ENCODE measurements around the gene SELL.
"Not testable (repeated sequence)": the region's sequence is repeated elsewhere in the genome, so short reads cannot be mapped to it uniquely, and the experiment has no call there.

SELL gene

DNA sequence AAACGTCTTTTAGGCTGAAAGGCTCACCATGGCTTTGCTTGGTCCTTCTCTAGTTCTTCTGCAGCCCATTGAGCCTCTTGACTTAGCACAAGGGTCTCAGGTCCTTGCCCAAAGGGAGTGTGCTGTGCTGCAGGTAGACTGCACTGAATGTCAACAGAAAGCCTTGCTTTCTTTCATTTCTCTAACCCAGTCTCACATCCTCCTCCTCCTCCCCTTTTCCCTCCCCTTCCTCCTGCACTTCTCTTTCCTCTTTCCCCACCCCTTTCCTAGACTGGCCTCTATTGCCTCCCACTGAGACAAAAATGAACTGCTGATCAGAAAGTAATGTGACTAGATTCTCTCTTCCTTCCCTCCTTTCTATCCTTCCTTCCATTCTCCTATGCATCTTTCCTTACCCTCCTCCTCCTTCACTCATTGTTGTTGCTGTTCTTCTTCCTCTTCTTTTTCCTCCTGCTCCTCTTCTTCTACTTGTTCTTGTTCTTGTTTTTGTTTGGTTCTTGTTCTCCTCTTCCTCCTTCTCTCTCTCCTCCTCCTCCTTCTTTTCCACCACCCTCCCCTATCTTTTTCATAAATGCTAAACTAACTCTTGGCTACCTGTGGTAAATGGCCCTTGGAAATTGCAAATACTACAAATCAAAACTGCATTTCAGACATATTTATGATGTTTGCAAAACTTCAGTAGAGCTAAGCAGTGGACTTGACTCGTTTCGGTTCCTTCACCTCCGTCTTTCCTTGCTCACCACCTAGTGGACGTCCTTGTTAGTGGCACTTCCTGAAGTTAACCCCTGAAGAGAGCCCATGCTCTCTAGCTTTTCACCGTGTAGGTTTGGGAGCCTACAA is at the start of gene SELL:
TSS of gene SELL (minus strand) at position 152 of the 840 bp plus-strand sequence. CDS start at position 30, 122 bp downstream.
- DNase-seq (ENCODE audit: low read depth), result peak; percentile 51

DNA sequence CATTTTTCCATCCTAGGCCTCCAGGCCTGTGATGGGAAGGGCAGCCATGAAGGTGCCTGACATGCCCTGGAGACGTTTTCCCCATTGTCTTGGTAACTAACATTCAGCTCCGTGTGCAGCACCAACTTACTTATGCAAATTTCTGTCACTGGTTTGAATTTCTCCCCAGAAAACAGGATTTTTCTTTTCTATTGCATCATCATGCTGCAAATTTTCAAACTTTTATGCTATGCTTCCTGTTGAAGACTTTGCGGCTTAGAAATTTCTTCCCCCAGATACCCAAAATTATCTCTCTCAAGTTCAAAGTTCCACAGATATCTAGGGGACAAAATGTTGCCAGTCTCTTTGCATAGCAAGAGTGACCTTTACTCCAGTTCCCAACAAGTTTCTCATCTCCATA is 47.6 kb upstream of the SELL start:
- no peak for DNase-seq (ENCODE audit: low read depth)

DNA sequence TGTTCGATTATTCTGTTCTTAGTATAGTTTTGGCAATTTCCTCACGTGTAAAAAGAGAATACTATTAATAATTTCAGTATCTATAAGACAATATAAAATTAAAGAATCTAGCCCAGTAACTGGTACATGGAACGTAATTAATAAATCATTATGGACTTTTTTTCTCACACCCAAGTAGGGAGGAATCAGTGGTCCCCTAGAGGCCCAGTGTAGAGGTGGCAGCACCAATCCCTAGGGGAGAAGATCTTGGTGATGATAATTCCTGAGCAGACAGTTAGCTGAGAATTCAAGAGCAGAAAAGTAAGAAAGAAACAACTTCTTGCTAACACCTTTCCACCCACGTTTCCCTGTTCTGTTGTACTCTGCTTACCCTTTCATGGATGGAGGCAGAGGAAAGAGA is 42.1 kb upstream of the SELL start:
- DNase-seq (ENCODE audit: low read depth), result no peak

DNA sequence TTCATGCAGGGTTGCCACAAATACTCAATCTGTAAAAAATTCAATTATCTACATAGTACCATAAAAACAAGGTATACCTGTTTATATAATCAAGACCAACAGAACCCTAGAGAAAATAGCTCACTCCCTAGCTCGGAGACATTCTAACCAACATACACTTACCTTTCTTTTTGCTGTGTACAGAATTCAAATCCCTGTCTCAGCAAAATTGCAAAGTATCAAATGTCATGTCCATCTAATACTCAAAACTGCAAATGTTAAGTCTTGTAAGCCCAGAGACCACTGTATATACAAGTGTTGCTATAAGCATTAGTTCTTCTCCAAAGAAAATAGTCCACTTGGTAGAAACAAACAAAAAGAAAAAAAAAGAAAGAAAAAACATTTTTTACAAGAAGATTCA is 38.6 kb upstream of the SELL start:
- no peak for DNase-seq (ENCODE audit: low read depth)

DNA sequence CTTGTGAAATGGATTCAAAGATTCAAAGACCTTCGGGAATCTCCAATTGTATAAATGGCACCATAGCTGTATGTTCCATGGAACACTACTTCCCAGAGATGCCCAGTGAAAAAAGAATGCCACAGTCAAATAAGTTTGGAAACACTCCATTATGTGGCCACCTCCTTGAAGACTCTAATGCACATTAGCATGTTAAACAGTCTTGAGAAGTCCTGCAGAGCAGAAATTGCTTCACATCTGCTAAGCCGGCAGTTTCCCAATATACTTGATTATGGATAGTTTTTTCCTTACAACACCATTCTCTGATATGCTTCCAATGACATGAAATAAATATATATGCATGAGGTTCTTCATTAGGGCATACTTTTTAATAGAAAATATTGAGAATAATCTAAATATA is 35.1 kb upstream of the SELL start:
- DNase-seq (ENCODE audit: low read depth), result no peak

DNA sequence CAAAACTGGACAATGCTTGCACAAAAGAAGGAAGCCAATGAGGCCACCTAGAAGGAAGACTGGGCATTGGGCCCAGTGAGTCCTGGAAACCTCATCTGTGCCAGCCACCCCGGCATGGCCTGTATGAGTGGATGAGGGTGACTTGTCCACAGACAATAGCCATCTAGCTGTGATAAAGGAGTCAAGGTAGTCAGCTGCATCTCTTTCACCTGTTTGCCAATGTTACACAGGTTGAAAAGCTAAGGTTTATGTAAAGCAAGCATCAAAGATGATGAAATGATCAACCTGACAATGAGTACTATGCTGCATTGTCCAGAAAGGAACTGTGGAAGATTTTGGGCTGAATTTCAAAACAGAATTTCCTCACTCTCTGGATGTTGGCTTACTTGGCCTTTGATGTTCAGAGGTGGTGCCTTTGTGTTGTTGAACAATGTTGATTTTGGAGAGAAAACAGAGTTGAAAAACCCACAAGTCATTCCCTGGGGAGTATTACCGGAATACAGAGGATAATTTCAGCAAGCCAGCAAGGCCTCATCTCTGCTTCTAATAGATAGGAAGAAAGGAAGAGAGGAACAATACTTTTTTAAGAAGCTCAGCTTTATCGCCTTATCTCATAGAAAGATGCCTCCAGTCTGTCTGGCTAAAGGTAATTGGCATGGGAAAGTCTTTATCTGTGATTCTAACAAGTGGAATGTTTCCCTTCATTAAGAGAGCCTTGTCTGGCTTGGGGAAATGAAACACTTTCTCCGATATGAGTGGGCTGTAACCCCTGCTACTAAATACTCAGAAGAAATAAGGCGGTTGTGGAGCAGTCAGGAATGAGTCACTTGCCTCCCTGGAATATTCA is 33.8 kb upstream of the SELL start:
- DNase-seq (ENCODE audit: low read depth), result no peak

DNA sequence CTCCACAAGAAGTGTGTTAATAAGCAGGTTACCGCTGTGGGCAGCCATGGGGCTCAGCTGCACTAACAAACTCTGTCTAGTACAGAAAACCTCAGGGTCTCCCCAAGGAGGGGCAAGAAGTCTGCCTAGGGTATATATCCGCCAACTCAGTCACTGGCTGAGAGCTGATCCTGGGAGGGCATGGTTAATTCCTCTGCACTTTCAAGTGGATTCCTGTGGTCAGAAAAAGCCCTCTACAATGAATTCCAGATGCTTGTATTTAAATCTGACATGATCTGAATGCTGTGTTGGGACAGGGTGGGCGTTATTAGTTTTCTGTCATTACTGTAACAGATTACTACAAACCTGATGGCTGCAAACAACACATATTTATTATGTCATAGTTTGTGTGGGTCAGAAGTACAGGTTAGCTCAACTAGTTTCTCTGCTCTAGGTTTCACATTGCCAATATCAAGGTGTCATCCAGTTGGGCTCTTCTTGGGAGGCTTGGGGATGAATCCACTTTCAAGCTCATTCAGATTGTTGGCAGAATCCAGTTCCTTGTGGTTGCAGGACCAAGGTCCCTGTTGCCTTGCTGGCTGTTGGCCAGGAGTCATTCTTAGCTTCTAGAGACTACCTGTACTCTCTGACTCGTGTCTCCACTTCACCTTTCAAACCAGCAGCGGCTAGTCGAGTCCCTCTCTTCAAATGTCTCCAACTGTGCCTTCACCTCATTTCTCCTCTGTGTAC is 30.4 kb upstream of the SELL start:
- DNase-seq (ENCODE audit: low read depth), result no peak

DNA sequence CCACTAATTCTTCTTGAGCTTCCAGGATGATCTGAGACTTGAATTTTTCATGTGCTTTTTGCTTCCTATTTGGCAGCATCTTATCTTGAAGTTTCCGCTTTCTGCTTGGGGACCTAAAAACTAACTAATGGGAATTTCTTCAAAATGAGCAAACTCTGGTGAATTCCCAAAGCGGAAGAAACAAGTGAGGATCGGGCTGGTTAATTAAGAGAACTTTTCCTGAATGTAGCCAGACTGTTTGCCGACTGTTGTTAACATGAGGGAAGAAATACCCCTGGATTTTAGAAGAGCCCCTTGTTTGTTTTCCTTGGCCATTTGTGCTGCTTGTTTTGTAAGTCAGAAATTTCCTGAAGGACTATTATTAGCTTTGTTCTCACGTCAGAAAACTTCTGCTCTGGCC is 28.6 kb upstream of the SELL start:
- no peak for DNase-seq (ENCODE audit: low read depth)

DNA sequence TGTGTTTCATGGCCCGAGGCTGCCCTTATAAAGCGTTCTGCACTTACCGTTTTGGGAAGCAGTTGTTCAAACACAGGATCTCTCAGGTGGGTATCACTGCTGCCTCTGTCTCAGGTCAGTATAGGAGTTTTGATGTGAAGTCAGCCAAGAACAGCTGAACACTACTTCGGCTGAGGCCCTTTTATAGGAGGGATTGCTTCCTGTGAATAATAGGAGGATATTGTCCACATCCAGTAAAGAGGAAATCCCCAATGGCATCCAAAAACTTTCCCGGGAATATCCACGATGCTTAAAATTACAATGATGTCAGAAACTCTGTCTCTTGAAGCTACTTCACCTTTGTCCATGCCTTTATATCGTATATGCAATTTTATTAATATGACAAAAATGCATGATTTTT is 22.5 kb upstream of the SELL start, which contains the start of gene SELE:
TSS of gene SELE (minus strand) at position 156 of the 400 bp plus-strand sequence. CDS start 467 bp downstream, outside the sequence.
- no peak for DNase-seq (ENCODE audit: low read depth)

DNA sequence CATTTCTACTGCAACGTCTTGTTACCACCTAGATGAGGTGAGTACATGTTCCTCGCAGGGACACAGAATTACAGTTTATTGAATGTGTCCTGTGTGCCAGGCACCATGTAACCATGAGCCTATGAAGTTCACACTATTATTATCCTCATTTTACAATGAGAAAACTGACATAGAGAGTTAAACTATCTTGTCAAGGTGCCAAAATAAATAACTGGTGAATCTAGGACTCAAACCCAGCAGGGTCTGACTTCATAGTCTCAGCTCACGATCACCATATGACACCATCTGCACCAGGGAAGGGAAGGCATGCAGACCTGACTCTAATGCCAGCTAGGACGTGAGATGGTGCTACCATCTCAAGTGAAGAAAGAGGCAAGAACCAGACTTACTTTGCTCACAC is 20.0 kb upstream of the SELL start:
- DNase-seq (ENCODE audit: low read depth), result no peak

DNA sequence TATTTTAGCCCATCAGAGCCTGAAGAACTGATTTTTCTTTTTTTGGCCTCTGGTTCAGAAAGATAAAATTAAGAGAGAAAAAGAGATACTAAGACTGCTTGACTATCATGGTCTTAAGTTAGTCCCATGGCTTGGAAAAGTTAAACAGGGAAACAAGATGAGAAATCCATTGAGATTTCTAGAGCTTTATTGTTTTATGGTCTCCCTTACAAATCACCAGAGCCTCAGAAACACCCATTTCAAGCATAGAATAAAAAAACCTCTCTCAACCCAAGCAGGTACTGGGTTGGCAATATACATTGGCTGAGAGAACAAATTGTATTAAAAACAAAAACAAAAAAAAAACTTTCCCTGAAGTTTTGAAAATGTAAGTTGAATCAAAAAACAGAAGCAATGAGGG is 18.6 kb upstream of the SELL start:
- DNase-seq (ENCODE audit: low read depth), result no peak

DNA sequence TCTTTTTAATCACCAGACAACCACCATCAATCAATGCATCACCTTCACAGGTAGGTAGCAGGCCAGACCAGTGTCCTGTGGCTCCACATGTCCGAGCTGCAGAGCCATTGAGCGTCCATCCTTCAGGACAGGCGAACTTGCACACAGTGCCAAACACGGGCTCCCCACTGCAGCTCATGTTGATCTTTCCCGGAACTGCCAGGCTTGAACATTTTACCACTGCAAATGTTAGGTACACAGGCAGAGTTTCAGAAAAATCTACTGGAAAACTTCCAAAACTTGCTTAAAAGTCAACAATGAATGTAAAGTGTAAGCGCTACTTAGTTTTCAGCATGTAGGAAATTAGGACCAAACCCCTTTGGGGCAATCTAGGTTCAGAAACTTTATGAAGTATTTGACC is 15.9 kb upstream of the SELL start:
- DNase-seq (ENCODE audit: low read depth), result no peak

DNA sequence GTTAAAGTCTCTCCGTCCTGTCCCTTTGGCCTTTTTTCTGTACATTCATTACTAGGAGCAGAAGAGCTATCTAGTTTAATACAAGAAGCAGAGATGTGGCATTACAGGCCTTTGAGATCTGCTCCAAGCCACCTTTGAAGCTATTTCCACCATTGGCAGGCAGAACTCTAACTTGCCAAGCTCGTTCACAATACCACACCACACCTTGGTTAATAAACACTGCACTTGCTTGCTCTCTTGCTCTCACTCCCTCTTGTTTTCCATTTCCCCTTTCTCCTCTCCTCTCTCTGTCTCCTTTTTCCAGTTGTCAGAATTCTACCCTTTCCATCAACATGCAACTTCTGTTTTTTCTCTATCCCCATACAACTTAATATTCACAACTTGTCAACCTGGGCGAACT is 15.4 kb upstream of the SELL start:
- DNase-seq (ENCODE audit: low read depth), result no peak

DNA sequence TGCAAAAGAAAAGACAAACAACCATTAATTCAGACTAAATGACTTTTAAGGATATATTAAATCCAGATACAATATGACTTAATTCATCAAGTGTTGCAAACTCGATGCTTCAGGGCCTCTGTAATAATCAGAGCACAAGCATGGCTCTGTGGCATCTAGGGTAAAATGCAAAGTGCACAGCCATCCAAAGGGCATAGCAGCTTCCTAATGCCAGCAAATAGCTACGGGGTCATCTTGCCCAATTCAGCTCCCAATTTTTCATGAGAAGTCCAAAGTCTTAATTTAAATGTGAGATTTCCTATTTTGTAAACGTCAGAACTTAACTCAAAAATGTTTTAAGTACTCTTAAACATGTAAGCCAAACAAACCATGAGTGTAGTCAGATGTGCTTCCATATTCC is 14.5 kb upstream of the SELL start:
- DNase-seq (ENCODE audit: low read depth), result no peak

DNA sequence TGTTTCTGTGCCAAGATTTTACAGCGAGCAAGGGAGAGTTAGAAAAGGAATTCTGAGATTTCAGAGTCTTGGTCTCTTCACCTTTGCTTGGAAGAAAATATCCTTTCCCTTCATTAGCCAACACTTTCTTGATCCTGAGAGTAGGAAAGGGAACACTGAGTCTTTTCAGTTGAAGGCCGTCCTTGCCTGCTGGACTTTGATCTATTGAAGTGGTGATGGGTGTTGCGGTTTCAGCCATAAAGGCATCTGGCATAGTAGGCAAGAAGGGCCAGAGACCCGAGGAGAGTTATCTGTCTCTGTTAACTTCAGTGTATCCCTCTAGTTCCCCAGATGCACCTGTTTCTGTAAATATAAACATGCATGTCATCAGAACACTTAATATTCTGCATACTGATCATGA is 12.7 kb upstream of the SELL start:
- DNase-seq (ENCODE audit: low read depth), result no peak

DNA sequence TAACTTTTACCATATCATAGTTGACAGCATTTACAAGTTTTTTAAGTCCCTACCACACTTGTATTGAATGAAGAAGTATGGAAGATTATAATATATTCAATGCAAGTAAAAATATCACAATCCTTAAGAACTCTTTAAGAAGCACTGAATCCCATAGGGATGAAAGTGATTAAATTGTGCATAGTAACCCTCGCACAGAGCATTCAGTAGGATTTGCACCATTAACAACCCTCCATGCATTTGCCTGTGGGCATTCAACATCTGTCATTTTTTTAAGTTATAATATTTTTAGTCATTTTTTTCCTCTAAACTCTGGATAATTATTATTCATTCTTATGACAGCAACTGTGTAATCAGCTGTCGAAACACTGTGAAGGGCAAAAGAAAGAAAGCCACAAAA is 12.3 kb upstream of the SELL start:
- DNase-seq (ENCODE audit: low read depth), result no peak

DNA sequence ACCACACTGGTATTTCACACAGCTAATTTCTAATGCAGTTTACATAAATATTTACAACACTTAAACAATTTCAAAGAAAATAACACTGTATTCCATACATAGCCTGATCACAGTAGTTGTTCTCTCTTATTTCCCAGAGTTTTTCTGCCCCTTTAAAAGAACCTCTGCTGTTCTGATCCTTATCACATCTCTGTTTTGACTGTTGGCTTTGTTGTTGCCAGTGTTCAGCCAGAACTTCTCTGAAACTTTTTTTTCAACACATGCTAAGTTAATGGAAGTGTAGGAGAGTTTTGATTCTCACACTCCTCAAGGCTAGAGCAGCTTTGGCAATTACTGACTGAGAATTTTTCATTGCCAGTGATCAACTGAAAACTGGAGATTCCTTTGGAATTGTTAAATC is 11.4 kb upstream of the SELL start:
- no peak for DNase-seq (ENCODE audit: low read depth)

DNA sequence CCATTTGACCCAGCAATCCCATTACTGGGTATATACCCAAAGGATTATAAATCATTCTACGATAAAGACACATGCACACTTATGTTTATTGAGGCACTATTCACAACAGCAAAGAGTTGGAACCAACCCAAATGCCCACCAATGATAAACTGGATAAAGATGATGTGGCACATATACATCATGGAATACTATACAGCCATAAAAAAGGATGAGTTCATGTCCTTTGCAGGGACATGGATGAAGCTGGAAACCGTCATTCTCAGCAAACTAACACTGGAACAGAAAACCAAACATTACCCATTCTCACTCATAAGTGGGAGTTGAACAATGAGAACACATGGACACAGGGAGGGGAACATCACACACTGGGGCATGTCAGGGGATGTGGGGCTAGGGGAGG is 3.7 kb upstream of the SELL start:
- DNase-seq (ENCODE audit: low read depth), result not testable (repeated sequence)

DNA sequence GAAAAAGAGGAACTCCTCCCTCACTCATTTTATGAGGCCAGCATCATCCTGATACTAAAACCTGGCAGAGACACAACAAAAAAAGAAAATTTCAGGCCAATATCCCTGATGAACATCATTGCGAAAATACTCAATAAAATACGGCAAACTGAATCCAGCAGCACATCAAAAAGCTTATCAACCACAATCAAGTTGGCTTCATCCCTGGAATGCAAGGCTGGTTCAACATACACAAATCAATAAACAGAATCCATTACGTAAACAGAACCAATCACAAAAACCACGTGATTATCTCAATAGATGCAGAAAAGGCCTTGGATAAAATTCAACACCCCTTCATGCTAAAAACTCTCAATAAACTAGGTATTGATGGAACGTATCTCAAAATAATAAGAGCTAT is 1.7 kb upstream of the SELL start:
- DNase-seq (ENCODE audit: low read depth), result not testable (repeated sequence)

DNA sequence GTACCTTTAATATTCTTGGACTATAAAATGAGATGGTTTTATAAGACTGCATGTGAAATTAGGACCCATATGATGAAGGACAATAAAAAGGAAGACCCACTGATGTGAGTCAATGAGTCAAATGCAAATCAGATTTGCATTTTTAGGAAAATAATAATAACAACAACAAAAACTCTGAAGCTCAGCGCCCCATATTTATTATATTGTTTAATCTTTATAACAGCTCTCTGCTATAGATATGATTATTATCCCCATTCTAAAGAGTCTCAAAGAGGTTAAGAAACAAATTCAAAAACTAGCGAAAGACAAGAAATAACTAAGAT is 850 bp upstream of the SELL start:
- no peak for DNase-seq (ENCODE audit: low read depth)

DNA sequence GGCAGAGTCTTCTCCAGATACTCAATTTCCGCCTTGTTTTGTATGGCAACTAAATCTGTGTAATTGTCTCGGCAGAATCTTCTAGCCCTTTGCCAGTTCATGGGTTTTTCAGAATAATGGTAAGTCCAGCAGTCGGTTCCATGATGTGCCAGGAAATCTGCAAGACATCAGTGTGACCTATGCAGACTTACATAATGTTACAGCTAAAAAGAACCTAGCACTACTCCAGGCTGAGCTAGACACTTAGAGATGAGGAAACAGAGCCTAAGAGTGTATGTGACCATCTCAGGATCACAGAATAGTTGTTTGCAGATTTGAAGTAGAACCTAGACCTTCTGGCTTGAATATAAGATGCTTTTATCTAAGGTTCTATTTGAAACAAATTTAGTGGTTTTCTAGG is 2.8 kb downstream of the SELL start:
- no peak for DNase-seq (ENCODE audit: low read depth)

DNA sequence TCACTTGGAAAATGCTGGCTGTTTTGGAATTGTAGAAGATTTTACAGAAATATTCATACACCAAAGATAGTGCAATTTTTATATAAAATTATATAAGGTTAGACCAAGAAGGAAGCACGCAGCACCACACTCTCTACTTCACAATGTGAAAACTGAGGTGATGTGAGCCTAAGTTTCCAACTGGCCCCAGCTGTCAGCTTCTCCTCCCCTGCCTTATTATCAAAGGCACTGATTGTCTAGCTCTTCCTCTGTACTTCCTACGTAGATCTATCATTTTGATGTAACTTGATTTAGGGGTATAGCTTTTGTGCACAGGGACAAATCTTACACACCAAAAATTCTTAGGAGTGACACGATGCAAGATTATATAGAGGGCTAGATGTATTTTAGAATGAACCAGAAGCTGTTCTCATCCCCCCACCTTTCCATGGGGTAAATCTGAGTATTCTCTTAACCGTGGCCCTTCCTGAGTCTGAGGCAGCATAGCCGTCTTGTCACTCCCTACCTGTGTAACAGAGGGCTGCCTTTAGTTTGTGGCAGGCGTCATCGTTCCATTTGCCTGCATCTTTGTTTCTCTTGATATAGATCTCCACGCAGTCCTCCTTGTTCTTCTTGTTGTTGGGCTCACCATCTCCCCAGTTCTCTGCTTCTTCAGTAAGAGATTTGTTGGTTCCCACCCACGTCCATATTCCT is 3.4 kb downstream of the SELL start:
- no peak for DNase-seq (ENCODE audit: low read depth)
